DMS153 treated with DMSO at 0.1 percent for 48 hours (cell line): ENCODE data around the gene EDC3.
A peak's percentile ranks its signal among the peaks of the same experiment; 100 is the strongest.
"Not testable (repeated sequence)": the region's sequence is repeated elsewhere in the genome, so short reads cannot be mapped to it uniquely, and the experiment has no call there.

Source experiments
- DNase-seq: peaks from one replicate; lab custom pipeline; 2025; ENCODE audit not compliant: unreplicated experiment; lab: John Stamatoyannopoulos, UW

Gene EDC3

GRCh38 chr15:74695597-74696397 lies at the start of gene EDC3:
EDC3 (minus strand) TSS chr15:74696024; CDS start chr15:74675124, 20,900 bp downstream.
- peak; percentile 31 for DNase-seq

DNA sequence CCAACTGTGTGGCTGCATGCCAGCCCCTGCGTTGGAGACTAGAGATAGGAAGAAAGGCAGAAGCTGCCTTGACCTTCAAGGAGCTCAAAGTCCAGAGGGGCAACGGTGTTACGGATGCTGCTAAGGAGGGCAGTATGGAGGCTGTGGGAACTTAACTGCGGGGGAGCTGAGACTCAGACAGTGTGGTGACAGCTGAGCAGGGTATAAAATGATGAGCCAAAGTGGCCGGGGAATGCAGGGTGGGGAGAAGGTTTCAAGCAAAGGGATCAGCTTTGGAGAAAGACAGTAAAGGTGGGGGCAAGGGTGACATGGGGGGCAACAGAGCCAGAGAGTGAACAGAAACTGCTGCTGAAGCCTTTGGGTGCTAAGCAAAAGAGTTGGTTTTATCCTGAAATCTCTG lies 46.6 kb upstream of the EDC3 start:
- no peak for DNase-seq

DNA sequence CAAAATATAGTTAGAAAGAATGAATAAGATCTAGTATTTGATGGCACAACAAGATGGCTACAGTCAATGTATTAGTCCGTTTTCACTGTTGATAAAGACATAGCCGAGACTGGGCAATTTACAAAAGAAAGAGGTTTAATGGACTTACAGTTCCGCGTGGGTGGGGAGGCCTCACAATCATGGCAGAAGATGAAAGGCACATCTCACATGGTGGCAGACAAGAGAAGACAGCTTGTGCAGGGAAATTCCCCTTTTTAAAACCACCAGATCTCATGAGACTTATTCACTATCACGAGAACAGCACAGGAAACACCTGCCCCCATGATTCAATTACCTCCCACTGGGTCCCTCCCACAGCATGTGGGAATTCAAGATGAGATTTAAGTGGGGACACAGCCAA lies 42.4 kb upstream of the EDC3 start:
- DNase-seq = not testable (repeated sequence)

GRCh38 chr15:74735305-74735704 lies 39.5 kb upstream of the EDC3 start:
- no peak for DNase-seq

DNA sequence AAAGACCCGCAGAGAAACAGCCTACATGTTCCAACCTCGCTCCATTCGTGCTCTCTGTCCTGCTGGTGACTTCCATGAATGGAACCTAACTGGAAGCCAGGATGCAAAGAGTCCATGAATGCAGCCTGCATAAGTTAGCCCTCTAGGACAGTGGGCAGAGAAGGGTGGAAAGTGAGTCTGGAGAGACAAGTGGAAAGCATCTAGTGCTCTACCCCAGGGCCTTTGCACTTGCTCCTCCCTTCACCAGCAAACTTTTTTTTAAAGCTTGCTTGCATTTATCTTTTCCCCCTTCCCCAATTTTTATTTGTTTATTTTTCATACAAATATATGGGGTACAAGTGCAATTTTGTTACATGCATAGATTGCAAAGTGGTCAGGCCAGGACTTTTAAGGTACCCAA lies 37.4 kb upstream of the EDC3 start:
- DNase-seq = no peak

GRCh38 chr15:74732846-74733245 lies 37.0 kb upstream of the EDC3 start:
- no peak for DNase-seq

GRCh38 chr15:74730619-74731316 lies 34.9 kb upstream of the EDC3 start:
- no peak for DNase-seq

DNA sequence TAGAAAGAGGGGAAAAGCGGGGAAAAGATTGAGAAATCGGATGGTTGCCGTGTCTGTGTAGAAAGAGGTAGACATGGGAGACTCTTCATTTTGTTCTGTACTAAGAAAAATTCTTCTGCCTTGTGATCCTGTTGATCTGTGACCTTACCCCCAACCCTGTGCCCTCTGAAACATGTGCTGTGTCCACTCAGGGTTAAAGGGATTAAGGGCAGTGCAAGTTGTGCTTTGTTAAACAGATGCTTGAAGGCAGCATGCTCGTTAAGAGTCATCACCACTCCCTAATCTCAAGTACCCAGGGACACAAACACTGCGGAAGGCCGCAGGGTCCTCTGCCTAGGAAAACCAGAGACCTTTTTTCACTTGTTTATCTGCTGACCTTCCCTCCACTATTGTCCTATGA lies 33.5 kb upstream of the EDC3 start:
- DNase-seq = not testable (repeated sequence)

GRCh38 chr15:74728699-74729098 lies 32.9 kb upstream of the EDC3 start:
- not testable (repeated sequence) for DNase-seq

DNA sequence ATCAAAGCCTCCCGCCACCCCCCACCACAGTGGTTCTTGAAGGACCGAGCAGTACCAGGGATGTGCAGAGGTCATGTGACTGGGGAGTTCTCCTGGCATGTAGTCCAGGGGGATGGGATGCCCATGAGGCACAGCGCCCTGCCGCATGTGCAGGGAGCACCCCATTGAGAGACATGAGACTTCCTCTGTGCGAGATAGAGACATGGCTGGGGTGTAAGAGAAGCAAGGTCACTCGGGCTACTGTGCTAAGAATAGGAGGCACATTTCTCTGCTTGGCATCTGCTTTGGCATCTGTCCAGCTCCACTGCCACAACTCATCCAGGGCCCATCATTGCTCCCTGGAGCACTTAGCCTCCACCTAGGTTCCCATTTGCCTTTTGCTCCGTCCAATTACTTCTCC lies 31.9 kb upstream of the EDC3 start:
- DNase-seq = no peak

- DNase-seq = no peak
These were observed 30.9 kb upstream of the EDC3 start for GRCh38 chr15:74726774-74727164.

GRCh38 chr15:74725845-74726773 lies 30.3 kb upstream of the EDC3 start:
- no peak for DNase-seq

GRCh38 chr15:74725225-74725774 lies 29.5 kb upstream of the EDC3 start, which contains the start of gene CYP1A1:
CYP1A1 (minus strand) TSS chr15:74725528; CDS start chr15:74723097, 2,431 bp downstream.
- peak; percentile 1 for DNase-seq

DNA sequence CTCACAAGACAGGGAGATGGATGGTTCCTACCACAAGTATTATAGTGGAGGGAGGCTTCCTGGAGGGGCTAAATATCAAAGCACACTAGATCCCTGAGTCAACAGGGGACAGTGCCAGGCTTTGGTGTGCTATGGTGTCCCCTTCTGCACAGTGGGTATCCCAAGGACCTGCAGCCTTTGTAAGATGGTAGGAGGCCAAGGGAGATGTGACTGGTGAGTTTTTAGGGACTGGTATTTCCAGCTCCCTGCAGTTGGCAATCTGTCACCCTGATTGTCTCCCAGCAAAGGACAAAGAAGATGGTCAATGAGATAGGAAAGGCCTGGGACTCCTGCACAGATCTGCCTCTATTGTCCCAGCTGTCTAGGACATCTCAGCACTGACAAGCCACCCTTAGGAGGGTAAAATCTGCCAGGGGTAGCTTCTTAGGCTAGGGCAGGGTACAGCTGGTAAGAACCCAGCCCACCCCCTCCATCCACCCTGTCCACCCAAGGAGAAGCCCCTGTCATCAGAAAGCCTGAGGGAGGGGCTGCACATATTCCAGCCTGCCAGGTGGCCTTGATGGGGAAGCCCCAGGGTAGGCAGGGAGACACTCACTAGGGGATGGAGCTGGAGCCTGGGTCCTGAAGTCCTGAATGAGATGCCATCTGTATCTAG lies 28.9 kb upstream of the EDC3 start:
- no peak for DNase-seq

GRCh38 chr15:74723754-74724334 lies 28.0 kb upstream of the EDC3 start:
- DNase-seq = peak; percentile 28

DNA sequence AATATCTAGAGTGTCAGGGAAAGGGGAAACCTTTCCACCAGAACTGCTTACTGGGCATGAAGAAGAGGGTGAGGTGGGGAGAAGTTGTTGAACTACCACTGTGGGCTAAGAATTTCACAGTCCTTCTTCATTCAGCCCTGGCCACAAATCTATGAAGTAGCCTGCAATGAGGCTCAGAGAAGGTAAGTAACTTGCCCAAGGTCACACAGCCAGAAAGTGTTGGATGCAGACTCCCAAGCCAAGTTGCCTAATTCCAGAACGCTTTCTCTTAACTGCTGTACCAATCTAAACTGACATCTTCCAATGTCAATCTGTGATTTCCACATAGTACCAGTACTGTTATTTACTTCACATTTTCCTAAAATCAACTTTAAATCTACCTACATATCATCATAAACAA lies 27.4 kb upstream of the EDC3 start:
- no peak for DNase-seq

DNA sequence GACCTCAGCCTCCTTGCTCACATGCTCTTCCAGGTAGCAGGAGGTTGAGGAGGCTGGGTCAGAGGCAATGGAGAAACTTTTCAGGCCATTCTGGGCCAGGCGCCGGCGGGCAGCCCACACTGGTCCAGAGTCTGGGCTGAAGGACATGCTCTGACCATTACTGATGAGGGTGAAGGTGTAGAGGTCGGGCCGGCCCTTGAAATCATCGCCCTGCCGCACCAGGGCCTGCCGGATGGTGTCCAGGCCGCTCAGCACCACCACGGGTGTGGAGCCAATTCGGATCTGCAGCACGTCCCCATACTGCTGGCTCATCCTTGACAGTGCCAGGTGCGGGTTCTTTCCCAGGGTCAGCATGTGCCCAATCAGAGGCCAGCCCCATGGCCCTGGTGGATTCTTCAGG lies 26.8 kb upstream of the EDC3 start:
- DNase-seq = no peak

DNA sequence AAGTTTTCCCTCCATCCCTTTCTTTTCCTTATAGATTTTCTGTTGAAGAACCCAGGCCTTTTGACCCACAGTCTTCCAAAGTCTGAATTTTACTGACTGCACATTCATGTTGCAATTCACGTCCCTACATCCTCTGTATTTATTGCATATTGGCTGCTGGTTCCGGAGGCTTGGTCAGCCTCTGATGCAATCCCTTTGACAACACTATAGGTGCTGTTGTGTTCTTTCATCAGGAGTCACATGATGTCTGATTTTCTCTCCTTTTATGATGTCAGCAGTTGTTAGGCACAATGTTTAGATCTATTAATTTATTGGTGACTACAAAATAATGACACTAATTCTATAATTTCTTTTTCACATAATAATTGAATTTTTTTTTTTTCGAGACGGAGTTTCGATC lies 20.8 kb upstream of the EDC3 start:
- no peak for DNase-seq

DNA sequence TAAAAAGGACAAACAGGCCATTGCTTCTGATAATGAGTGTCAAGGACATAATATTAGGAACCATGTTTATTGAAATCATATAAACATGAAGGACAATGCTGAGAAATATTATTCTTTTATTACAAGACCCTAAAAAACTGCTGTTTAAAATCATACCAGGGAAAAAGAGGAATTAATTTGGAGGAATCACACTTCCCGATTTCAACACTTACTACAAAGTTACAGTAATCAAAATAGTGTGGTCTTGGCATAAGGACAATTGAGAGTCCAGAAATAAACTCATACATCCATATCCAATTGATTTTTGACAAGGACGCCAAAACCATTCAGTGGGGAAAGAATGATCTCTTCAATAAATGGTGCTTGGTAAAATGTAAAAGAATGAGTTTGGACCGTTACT lies 16.5 kb upstream of the EDC3 start:
- DNase-seq = no peak
